Body of pancreas (tissue), 4 donors: ENCODE measurements around the gene CHN2.

Experiments
- CTCF ChIP-seq, 7 experiments: fragments of 450-650 bp in 4 of 7; fragments of 200-600 bp in 3 of 7; sonication (generic) in 3 of 7; IDR thresholded peaks; one replicate each; pipeline ENCODE4 v1.5.1; 2016 to 2019; ENCODE audit warnings: antibody characterized with exemption in 7 of 7
- POLR2A ChIP-seq, 3 donors: fragments of 450-650 bp; IDR thresholded peaks; one replicate each; pipeline ENCODE4 v1.6.1; 2016; ENCODE audit warnings: antibody characterized with exemption in 3 of 3, mild to moderate bottlenecking in 2 of 3

- TF ChIP-seq CTCF (IDR thresholded peaks at IDR 0.05) (no peak), POLR2A (IDR thresholded peaks at IDR 0.05) (no peak)
These were observed 228.3 kb downstream of the CHN2 start for GRCh38 chr7:29422829-29423228.
